Activated CD4-positive, alpha-beta T cell treated with anti-CD3 and anti-CD28 coated beads, Interleukin-2, amount 50 U/mL, for 16 hours (primary cell): ENCODE measurements around the gene GSG1.
A peak's percentile ranks its signal among the peaks of the same experiment; 100 is the strongest.
"Not testable (repeated sequence)": the region's sequence is repeated elsewhere in the genome, so short reads cannot be mapped to it uniquely, and the experiment has no call there.

ENCODE experiments used
- DNase-seq: peaks from one replicate; pipeline ENCODE4 v3.0.0-alpha.2; 2020

GSG1 gene

DNA sequence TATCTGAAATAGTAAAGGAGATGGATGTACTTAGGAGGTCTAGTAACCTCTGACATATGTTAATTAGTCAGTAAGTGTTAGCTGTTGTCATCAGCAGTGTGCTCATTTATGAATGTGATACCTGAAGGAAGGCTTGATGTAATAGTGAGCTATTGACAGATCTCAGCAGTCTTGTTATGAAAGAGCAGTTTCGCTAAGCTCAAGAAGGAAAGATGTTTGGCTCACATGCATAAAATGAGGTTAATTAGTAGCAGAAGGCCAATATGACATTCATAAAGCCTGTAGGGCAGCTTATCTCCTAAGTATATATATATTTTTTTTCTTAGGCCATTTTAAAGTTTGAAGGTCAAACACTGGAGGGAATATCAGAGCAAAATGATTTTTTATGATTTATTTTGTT lies 56.5 kb downstream of the GSG1 start:
- peak; percentile 74 for DNase-seq

DNA sequence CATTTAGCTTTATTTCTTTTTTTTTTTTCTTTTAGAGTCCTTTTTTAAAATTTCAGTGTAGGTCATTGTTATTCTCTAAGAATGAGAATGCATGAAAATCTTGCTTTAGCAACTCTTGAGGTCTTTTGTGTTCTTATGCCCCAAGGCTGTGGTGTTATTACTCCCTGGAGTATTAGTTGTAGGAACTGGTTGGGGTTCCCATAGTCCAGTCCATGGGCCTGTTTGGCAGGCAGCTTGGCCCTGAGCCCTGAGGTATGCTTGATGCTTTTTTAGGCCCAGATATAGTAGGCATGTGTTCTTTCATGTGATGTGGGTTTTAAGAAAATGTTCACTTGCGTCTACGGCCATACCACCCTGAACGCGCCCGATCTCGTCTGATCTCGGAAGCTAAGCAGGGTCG lies 57.7 kb downstream of the GSG1 start:
- DNase-seq: no peak

DNA sequence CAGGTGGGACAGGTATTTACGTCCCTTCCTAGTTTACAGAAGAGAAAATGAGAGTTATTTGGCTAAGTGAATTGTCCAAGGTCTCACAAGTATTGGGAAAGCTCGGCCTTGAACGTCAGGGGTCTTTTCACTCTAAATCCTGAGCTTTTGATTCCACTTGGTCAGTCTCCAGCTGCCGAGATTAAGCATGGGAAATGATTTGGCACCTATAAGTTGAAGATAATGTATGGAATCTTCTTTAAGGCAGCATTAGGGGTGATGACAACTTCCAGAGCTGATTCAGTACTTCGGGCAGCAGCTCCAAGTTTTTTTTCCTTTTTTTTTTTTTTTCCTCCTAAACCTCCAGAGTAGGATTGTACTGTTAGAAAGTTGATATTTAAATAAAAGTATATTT lies 58.6 kb downstream of the GSG1 start:
- DNase-seq: no peak

DNA sequence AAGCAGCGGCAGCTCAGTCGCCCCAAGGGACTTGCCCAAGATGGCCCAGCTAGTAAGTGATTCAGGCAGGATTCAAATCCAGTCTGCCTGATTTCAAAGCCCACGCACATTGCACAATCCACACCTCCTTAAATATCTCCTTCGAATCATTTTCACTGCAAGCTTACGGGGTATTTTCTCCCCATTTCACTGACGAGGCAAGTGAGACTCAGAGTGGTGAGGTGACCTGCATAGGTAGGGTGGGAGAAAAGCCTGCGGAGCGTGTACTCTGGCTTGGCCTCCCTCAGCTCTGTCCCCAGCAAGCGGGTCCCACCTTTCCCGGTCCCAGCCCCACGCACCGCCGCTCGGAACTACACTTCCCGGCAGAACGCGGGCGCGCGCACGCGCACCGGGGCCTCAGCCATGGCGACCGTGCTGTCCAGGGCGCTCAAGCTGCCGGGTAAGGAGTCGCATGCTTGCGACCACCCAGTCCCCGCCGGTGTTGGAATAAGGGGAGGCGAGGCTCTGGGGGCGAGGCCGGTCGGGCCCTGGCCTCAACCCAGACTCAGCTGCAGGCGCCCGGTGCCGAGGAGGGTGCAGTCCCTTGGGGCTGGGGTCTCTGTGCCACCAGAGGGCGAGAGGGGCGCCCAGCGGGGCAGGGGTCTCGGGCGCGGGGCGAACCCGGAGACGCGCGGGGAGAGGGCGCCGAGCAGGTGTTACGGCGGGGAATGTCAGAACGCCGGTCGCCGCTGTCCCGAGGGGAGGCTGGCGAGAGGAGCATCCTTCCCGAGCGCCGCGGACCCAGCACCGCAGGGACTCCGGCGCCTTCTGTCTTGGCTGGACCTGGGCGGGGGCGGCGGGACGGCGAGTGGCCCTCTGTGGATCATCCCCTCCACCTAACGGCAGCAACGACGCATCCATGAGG lies 59.2 kb downstream of the GSG1 start, which contains the start of gene FAM234B:
FAM234B (plus strand) TSS at position 380 of the 904 bp plus-strand sequence; CDS start at position 403, 23 bp downstream.
- peak; percentile 81 for DNase-seq

DNA sequence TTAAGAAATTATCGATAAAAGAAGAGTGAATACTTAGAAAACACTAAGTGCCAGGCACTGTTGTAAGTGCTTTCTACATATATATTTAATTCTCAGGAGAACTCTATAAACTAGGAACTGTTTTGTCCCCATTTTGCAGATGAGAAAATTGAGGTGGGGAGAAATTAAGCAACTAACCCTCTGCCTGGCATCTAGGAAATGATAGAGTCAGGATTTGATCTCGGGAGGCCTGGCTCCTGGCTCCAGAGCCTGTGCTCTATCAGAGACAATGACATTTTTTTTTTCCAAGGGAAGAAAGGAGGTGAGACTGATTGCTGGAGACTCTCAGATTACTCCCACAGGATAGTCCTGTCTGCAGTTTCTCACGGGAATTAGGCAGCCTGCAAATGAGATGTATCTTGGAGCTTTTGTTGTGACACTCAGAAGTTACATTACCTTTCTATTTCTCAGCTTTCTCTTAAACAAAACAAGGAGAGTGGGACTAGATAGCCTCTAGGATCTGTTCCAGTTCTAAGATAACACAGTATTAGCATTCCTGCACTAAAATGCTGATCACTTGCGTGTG lies 60.7 kb downstream of the GSG1 start:
- no peak for DNase-seq

DNA sequence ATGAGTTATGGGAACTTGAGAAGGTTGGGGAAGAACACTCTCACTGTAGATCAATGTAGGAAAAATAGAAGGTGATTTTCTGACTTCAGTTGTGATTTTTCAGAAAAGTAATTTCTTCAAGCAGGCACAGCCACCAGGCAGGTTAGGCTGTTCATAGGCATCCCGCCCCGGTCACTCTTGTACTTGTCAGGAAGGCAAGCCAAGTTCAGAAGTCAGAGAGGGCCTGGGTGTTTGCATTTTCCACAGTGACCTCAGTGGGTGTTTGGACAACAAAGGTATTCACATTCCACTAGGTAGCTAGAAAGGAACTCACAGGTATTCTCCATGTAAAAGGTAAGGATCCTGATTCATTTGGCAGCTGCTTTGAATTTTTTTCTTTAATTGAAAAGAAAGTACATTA lies 62.2 kb downstream of the GSG1 start:
- no peak for DNase-seq

DNA sequence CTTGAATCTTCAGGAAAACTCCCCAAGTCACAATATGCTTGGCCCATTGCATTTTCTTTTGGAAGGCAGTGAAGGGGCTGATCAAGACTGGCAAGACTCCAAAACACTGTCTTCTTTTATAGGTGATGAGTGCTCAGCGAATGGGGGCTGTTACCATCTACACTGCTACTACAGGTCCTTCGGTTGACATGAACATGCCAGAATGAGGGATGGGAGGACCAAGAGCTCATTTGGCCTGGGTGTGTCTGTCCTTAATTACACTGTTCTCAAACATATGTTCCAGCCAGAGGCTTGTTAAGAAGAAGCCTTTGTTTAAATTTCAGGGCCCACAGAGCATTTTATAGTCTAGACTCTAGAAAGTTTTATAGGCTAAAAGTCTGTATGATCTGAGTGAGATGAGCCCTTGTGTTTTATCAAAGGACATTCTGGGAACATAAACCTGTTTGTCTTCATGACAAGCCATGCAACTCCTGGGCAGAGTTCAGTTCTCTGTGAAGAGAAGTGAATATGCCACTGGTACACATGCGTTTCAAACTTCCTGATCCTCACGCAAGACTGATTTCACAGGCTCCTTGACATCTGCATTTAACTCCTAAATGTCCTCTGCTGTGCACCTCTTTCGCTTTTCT lies 64.0 kb downstream of the GSG1 start:
- no peak for DNase-seq

DNA sequence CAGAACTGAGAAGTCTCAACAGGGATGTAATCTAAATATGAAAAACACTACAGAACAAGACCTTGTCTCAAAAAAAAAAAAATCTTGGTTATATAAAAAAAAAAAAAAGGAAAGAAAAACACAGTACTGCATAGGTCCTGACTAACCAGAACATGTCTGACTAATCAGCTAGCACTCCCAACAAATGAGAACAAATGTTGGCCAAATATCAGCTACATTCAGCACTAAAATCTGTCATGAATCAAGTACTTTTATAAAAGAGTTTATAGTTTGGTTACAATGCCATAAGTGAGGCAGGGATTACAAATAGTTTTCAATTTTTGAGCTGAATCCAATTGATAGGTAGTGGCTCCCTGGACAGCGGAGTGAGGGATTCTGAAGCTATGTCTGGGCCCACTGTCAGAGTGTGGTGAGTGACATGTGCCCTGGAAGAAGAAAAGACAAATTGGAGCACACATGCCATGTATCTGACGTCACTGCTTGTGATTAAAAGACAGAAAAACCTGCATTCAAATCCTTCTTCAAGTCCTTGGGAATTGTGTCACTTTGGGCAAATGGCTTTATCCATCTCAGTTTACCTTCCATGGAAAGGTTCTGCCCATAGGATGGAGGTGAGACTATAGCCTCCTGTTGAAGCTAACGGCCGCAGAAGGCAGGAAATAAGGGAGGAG lies 64.8 kb downstream of the GSG1 start:
- no peak for DNase-seq

DNA sequence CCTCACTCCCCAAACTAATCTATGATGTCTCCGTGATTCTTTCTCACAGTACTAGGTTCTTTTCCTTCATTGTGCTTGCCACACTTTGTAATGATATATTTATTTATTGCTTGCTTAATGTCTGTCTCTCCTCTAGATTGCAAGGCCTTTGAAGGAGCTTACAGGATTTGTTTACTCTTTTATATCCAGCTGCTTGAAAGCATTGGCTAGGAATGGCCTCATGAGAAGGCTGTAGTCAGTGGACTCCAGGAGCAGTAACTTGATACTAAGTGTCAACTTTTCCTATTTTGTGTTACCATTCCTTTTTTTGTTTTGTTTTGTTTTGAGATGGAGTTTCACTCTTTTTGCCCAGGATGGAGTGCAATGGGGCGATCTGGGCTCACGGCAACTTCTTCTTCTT lies 66.6 kb downstream of the GSG1 start:
- DNase-seq: no peak

DNA sequence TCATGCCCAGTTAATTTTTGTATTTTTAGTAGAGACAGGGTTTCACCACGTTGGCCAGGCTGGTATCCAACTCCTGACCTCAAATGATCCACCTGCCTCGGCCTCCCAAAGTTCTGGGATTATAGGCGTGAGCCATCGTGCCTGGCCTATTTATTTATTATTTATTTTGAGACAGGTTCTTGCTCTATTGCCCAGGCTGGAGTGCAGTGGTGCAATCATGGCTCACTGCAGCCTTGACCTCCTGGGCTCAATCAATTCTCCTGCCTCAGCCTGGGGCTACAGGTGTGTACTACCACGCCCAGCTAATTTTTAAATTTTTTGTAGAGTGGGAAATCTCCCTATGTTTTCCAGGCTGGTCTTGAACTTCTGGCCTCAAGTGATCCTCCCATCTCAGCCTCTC lies 68.1 kb downstream of the GSG1 start:
- not testable (repeated sequence) for DNase-seq
